ENCODE results near the gene MAP2K5. TPM values are rescaled to one million over a fixed set of nuclear protein-coding genes. Genes with fewer than 3 reads are reported as not detected.
A peak's percentile ranks its signal among the peaks of the same experiment; 100 is the strongest.

Gene MAP2K5
- polyA plus RNA-seq, 1 donor from 2014 or later = 12.1 TPM

DNA sequence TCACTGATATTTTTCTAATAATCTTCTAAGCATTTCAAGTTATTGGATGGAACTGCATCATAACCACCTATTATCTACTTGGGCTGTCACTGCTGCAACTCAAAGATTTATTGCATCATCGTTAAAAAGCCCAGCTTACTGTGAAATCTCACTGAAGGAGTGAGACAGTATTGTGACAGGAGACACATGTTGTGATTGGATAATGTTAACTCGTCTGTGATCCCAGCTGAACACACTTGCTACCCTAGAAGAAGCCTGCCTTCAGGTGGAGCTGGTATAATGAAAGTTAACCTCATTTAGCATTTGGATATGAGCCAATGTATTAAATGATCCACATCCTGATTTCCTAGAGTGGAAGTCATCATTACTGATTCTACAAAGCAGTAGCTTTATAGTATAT is 138.1 kb downstream of the MAP2K5 start:
- no peaks in the 10 kb centered on the region for H4K20me1 ChIP-seq (ENCODE audit: insufficient read depth)
- H3K36me3 ChIP-seq (ENCODE audit: insufficient read depth, low read length) = no peaks in the 10 kb centered on the region
- no peak overlapping the region for H3K4me3 ChIP-seq (ENCODE audit: low read length)
- no peak overlapping the region for H3K9ac ChIP-seq (ENCODE audit: low read length)
- no peak overlapping the region for H2AFZ ChIP-seq (ENCODE audit: low read depth, low read length)
- no peak for TF ChIP-seq SMC3 (conservative IDR thresholded peaks at IDR 0.05; ENCODE audit: poor library complexity)
- TF ChIP-seq, protein P1, sequence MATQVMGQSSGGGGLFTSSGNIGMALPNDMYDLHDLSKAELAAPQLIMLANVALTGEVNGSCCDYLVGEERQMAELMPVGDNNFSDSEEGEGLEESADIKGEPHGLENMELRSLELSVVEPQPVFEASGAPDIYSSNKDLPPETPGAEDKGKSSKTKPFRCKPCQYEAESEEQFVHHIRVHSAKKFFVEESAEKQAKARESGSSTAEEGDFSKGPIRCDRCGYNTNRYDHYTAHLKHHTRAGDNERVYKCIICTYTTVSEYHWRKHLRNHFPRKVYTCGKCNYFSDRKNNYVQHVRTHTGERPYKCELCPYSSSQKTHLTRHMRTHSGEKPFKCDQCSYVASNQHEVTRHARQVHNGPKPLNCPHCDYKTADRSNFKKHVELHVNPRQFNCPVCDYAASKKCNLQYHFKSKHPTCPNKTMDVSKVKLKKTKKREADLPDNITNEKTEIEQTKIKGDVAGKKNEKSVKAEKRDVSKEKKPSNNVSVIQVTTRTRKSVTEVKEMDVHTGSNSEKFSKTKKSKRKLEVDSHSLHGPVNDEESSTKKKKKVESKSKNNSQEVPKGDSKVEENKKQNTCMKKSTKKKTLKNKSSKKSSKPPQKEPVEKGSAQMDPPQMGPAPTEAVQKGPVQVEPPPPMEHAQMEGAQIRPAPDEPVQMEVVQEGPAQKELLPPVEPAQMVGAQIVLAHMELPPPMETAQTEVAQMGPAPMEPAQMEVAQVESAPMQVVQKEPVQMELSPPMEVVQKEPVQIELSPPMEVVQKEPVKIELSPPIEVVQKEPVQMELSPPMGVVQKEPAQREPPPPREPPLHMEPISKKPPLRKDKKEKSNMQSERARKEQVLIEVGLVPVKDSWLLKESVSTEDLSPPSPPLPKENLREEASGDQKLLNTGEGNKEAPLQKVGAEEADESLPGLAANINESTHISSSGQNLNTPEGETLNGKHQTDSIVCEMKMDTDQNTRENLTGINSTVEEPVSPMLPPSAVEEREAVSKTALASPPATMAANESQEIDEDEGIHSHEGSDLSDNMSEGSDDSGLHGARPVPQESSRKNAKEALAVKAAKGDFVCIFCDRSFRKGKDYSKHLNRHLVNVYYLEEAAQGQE (IDR thresholded peaks at IDR 0.05; ENCODE audit: borderline replicate concordance) = no peak
- TF ChIP-seq EP300 (conservative IDR thresholded peaks at IDR 0.05; ENCODE audit: poor library complexity, severe bottlenecking) = peak; percentile 94
- TF ChIP-seq POLR2AphosphoS5 (IDR thresholded peaks at IDR 0.05) = peak; percentile 95
- H3K27me3 ChIP-seq (ENCODE audit: insufficient read depth, low read depth, low read length) = no peaks in the 10 kb centered on the region
- no peak overlapping the region for H3K4me2 ChIP-seq (ENCODE audit: low read length)
- H3K9me3 ChIP-seq (ENCODE audit: low read length) = peaks cover 5% of the 10 kb centered on the region
- no peaks in the 10 kb centered on the region for H3F3A ChIP-seq (ENCODE audit: insufficient read depth, low read length, poor library complexity, severe bottlenecking)
- H3K27ac ChIP-seq (ENCODE audit: low read length) = no peak overlapping the region
- no peaks in the 10 kb centered on the region for H3K9me2 ChIP-seq (ENCODE audit: insufficient read depth, low read length)
- H3K79me2 ChIP-seq (replicated peaks; ENCODE audit: insufficient read depth, low read length) = no peaks in the 10 kb centered on the region

DNA sequence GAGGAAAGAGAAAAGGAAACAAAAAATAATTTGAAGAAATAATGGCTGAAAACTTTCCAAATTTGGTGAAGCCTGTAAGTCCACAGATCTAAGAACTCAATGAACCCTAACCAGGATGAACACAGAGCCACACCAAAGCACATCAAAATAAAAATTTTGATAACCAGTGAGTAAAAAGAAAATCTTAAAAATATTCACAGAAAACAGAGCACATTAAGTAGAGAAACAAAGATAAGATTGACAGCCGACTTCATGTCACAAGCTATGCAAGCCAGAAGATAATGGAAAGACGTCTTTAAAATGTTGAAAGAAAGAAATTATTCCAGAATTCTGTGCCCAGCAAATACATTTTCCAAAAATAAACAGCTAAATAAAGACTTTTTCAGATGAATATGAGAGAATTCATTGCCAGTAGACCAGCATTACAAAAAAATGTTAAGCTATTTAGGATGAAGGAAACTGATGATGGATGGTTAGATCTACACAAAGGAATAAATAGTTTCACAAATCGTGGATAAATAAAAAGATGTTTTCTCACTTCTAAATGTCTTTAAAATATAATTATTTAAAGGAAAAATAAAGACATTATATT is 142.6 kb downstream of the MAP2K5 start:
- no peaks in the 10 kb centered on the region for H3K9me2 ChIP-seq (ENCODE audit: insufficient read depth, low read length)
- H3K79me2 ChIP-seq (replicated peaks; ENCODE audit: insufficient read depth, low read length) = no peaks in the 10 kb centered on the region
- no peaks in the 10 kb centered on the region for H3K27me3 ChIP-seq (ENCODE audit: insufficient read depth, low read depth, low read length)
- no peak overlapping the region for H3K4me2 ChIP-seq (ENCODE audit: low read length)
- no peak overlapping the region for H3K27ac ChIP-seq (ENCODE audit: low read length)
- H3K36me3 ChIP-seq (ENCODE audit: insufficient read depth, low read length) = no peaks in the 10 kb centered on the region
- H3K9ac ChIP-seq (ENCODE audit: low read length) = no peak overlapping the region
- no peak overlapping the region for H2AFZ ChIP-seq (ENCODE audit: low read depth, low read length)
- TF ChIP-seq EP300 (conservative IDR thresholded peaks at IDR 0.05; ENCODE audit: poor library complexity, severe bottlenecking) = no peak
- TF ChIP-seq, protein P2, sequence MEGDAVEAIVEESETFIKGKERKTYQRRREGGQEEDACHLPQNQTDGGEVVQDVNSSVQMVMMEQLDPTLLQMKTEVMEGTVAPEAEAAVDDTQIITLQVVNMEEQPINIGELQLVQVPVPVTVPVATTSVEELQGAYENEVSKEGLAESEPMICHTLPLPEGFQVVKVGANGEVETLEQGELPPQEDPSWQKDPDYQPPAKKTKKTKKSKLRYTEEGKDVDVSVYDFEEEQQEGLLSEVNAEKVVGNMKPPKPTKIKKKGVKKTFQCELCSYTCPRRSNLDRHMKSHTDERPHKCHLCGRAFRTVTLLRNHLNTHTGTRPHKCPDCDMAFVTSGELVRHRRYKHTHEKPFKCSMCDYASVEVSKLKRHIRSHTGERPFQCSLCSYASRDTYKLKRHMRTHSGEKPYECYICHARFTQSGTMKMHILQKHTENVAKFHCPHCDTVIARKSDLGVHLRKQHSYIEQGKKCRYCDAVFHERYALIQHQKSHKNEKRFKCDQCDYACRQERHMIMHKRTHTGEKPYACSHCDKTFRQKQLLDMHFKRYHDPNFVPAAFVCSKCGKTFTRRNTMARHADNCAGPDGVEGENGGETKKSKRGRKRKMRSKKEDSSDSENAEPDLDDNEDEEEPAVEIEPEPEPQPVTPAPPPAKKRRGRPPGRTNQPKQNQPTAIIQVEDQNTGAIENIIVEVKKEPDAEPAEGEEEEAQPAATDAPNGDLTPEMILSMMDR (IDR thresholded peaks at IDR 0.05; ENCODE audit: poor library complexity, severe bottlenecking) = no peak
- TF ChIP-seq SMC3 (conservative IDR thresholded peaks at IDR 0.05; ENCODE audit: poor library complexity) = no peak
- TF ChIP-seq TAF1 (IDR thresholded peaks at IDR 0.05; ENCODE audit: low read depth) = no peak
- TF ChIP-seq, protein P1 (IDR thresholded peaks at IDR 0.05; ENCODE audit: borderline replicate concordance) = no peak
- TF ChIP-seq EZH2 (IDR thresholded peaks at IDR 0.05; ENCODE audit: borderline replicate concordance, insufficient read depth, low read length, poor library complexity, severe bottlenecking) = no peak
- no peak for TF ChIP-seq POLR2AphosphoS5 (IDR thresholded peaks at IDR 0.05)
- TF ChIP-seq RAD21 (conservative IDR thresholded peaks at IDR 0.05) = no peak
- no peak for TF ChIP-seq MXI1 (conservative IDR thresholded peaks at IDR 0.05; ENCODE audit: poor library complexity, severe bottlenecking)
- H3K4me3 ChIP-seq (ENCODE audit: low read length) = no peak overlapping the region
- H4K20me1 ChIP-seq (ENCODE audit: insufficient read depth) = no peaks in the 10 kb centered on the region
- no peaks in the 10 kb centered on the region for H3F3A ChIP-seq (ENCODE audit: insufficient read depth, low read length, poor library complexity, severe bottlenecking)
- peaks cover 5% of the 10 kb centered on the region for H3K9me3 ChIP-seq (ENCODE audit: low read length)
